ENCODE measurements around the gene RHOD.

The RHOD gene

GRCh38 chr11:67111261-67111660, 54.6 kb downstream of the RHOD start:
- TF ChIP-seq CTCF (IDR thresholded peaks at IDR 0.05): no peak

GRCh38 chr11:67113231-67113721, 56.6 kb downstream of the RHOD start:
- no peak for TF ChIP-seq CTCF (IDR thresholded peaks at IDR 0.05)

- no peak for TF ChIP-seq CTCF (IDR thresholded peaks at IDR 0.05)
Measured at GRCh38 chr11:67114275-67114896, 57.7 kb downstream of the RHOD start.

GRCh38 chr11:67116758-67117105, 60.1 kb downstream of the RHOD start:
- no peak for TF ChIP-seq CTCF (IDR thresholded peaks at IDR 0.05)

GRCh38 chr11:67117176-67117575, 60.5 kb downstream of the RHOD start:
- TF ChIP-seq CTCF (IDR thresholded peaks at IDR 0.05): no peak

- no peak for TF ChIP-seq CTCF (IDR thresholded peaks at IDR 0.05)
Measured at GRCh38 chr11:67117672-67118180, 61.1 kb downstream of the RHOD start.

- TF ChIP-seq CTCF (IDR thresholded peaks at IDR 0.05): no peak
Measured at GRCh38 chr11:67118181-67118766, 61.6 kb downstream of the RHOD start.

Data from LNCAP (cell line).